Liver (tissue), 9 donors: ENCODE results near the gene RTN4. TPM values are rescaled to one million over a fixed set of nuclear protein-coding genes. Genes with fewer than 3 reads are reported as not detected.

Experiments
- DNase-seq: peaks from one replicate; pipeline ENCODE4 v3.0.0-alpha.2; 2017; ENCODE audit warnings: low spot score
- H3K27ac ChIP-seq, 2 donors: one replicate each; pipeline ENCODE4 v1.7.0; 2013; ENCODE audit warnings: inconsistent platforms in 2 of 2, low read length in 2 of 2, control low read depth in 1 of 2, low read depth in 1 of 2, mild to moderate bottlenecking in 1 of 2
- H3K27me3 ChIP-seq, 4 donors: one replicate each; pipeline versions ENCODE4 v1.6.1 to v1.7.0; 2013; ENCODE audit warnings: low read length in 3 of 4, inconsistent platforms in 1 of 4, mild to moderate bottlenecking in 1 of 4, moderate library complexity in 1 of 4; ENCODE audit not compliant: control insufficient read depth in 4 of 4, insufficient read depth in 4 of 4
- H3K36me3 ChIP-seq, 4 donors: one replicate each; pipeline versions ENCODE4 v1.6.1 to v1.7.0; 2013; ENCODE audit warnings: low read length in 3 of 4, mild to moderate bottlenecking in 3 of 4, low read depth in 1 of 4, moderate library complexity in 1 of 4; ENCODE audit not compliant: control insufficient read depth in 4 of 4, insufficient read depth in 3 of 4
- H3K4me1 ChIP-seq, 4 donors: one replicate each; pipeline versions ENCODE4 v1.6.1 to v1.7.0; 2013; ENCODE audit warnings: low read length in 3 of 4, mild to moderate bottlenecking in 3 of 4, moderate library complexity in 1 of 4; ENCODE audit not compliant: control insufficient read depth in 4 of 4, insufficient read depth in 4 of 4
- H3K4me3 ChIP-seq, 3 donors: one replicate each; pipeline versions ENCODE4 v1.6.1 to v1.7.0; 2013; ENCODE audit warnings: low read length in 3 of 3, control low read depth in 1 of 3, low read depth in 1 of 3, mild to moderate bottlenecking in 1 of 3
- H3K9ac ChIP-seq, 2 donors: one replicate each; pipeline ENCODE4 v1.7.0; 2013; ENCODE audit warnings: low read length in 2 of 2, mild to moderate bottlenecking in 2 of 2, moderate library complexity in 2 of 2, control low read depth in 1 of 2, low read depth in 1 of 2
- H3K9me3 ChIP-seq, 4 donors: one replicate each; pipeline versions ENCODE4 v1.6.1 to v1.7.0; 2013; ENCODE audit warnings: low read length in 3 of 4; ENCODE audit not compliant: control insufficient read depth in 4 of 4
- ATF3 ChIP-seq: IDR thresholded peaks from 2 replicates; pipeline ENCODE4 v1.6.1; 2016; ENCODE audit warnings: antibody characterized with exemption
- CTCF ChIP-seq: fragments of 150-350 bp; IDR thresholded peaks from 2 replicates; pipeline ENCODE4 v1.5.1; 2017; ENCODE audit warnings: improper control_type of control experiment, low read depth, low read length; ENCODE audit not compliant: missing input control
- EGR1 ChIP-seq, 2 donors: IDR thresholded peaks; 2 replicates each; pipeline ENCODE4 v1.6.1; 2016 to 2018; ENCODE audit warnings: antibody characterized with exemption in 2 of 2, low read depth in 2 of 2
- FOXA1 ChIP-seq: IDR thresholded peaks from 2 replicates; pipeline ENCODE4 v1.6.1; 2016; ENCODE audit warnings: antibody characterized with exemption
- FOXA2 ChIP-seq: IDR thresholded peaks from 2 replicates; pipeline ENCODE4 v1.6.1; 2016; ENCODE audit warnings: antibody characterized with exemption
- GABPA ChIP-seq, 2 donors: IDR thresholded peaks in 1 of 2; conservative IDR thresholded peaks in 1 of 2; 2 replicates each; pipeline ENCODE4 v1.6.1; 2016; ENCODE audit warnings: antibody characterized with exemption in 2 of 2, mild to moderate bottlenecking in 1 of 2, moderate library complexity in 1 of 2
- HNF4G ChIP-seq: IDR thresholded peaks from 2 replicates; pipeline ENCODE4 v1.6.1; 2016; ENCODE audit warnings: antibody characterized with exemption
- JUND ChIP-seq, 2 donors: IDR thresholded peaks; 2 replicates each; pipeline ENCODE4 v1.6.1; 2016; ENCODE audit warnings: antibody characterized with exemption in 2 of 2
- MAX ChIP-seq: IDR thresholded peaks from 2 replicates; pipeline ENCODE4 v1.6.1; 2016; ENCODE audit warnings: antibody characterized with exemption
- NR2F2 ChIP-seq: IDR thresholded peaks from 2 replicates; pipeline ENCODE4 v1.6.1; 2016; ENCODE audit warnings: antibody characterized with exemption
- REST ChIP-seq: IDR thresholded peaks from 2 replicates; pipeline ENCODE4 v1.6.1; 2016; ENCODE audit warnings: antibody characterized with exemption, mild to moderate bottlenecking
- RXRA ChIP-seq, 2 donors: IDR thresholded peaks; 2 replicates each; pipeline ENCODE4 v1.6.1; 2017 to 2018; ENCODE audit warnings: antibody characterized with exemption in 2 of 2, mild to moderate bottlenecking in 1 of 2
- SP1 ChIP-seq: IDR thresholded peaks from 2 replicates; pipeline ENCODE4 v1.6.1; 2018; ENCODE audit warnings: antibody characterized with exemption, mild to moderate bottlenecking
- TAF1 ChIP-seq: conservative IDR thresholded peaks from 2 replicates; pipeline ENCODE4 v1.6.1; 2016; ENCODE audit warnings: antibody characterized with exemption, mild to moderate bottlenecking
- YY1 ChIP-seq: IDR thresholded peaks from 2 replicates; pipeline ENCODE4 v1.6.1; 2016; ENCODE audit warnings: antibody characterized with exemption, mild to moderate bottlenecking
- WGBS: extraction: QIAGEN DNeasy Blood & Tissue Kit; methylation state at CpG from one replicate; pipeline ENCODE4 v1.1.7; 2013; 5-methylcytosine and 5-hydroxymethylcytosine counted together
- polyA plus RNA-seq, 2 donors: library from polyadenylated mRNA; stranded (reverse) in 1 of 2; unstranded in 1 of 2; fragments of 200-250 nt in 1 of 2; fragments of >200 nt in 1 of 2; fragmentation: Nextera tagmentation in 1 of 2; extraction: Ambion mirVana in 1 of 2; gene quantifications; one replicate each; pipeline versions ENCODE4 v1.2.1 to v1.2.3, GENCODE V29; 2013 to 2015
- total RNA-seq, 2 donors: library from RNA; depleted of rRNA; stranded (reverse); fragments of >200 nt; gene quantifications; one replicate each; pipeline ENCODE4 v1.2.3, GENCODE V29; 2014
- donor health status: healthy.
- donor health status: healthy.
- donor health status: healthy.
- donor health status: healthy.
- donor health status: healthy.

Gene RTN4
- total and polyA plus RNA-seq, 4 donors: 73.5 to 348 (median 151) TPM

- no peak for TF ChIP-seq ATF3
- TF ChIP-seq YY1: no peak
- no peak for TF ChIP-seq CTCF
- TF ChIP-seq EGR1 (IDR thresholded peaks at IDR 0.05; ENCODE audit: low read depth in 2 of 2): no peak
- no peak for TF ChIP-seq FOXA1
- no peak for TF ChIP-seq MAX
Measured at GRCh38 chr2:54940723-54941122, 109.5 kb downstream of the RTN4 start (continued).

- Histone ChIP-seq H3K4me1 (no peaks in the 10 kb centered on the region), H3K36me3 (no peaks in the 10 kb centered on the region), H3K27ac (no peak overlapping the region), H3K4me3 (no peak overlapping the region), H3K9me3 (peaks cover 0 to 4% (median 0%) of the 10 kb centered on the region in 4 donors), H3K27me3 (no peaks in the 10 kb centered on the region), H3K9ac (no peak overlapping the region)
- TF ChIP-seq NR2F2: no peak
- TF ChIP-seq RXRA (IDR thresholded peaks at IDR 0.05): no peak
- TF ChIP-seq FOXA1: no peak
- no peak for TF ChIP-seq EGR1 (IDR thresholded peaks at IDR 0.05; ENCODE audit: low read depth in 2 of 2)
- TF ChIP-seq CTCF: no peak
- no peak for TF ChIP-seq REST
- TF ChIP-seq SP1: no peak
- TF ChIP-seq FOXA2: no peak
- TF ChIP-seq MAX: no peak
- TF ChIP-seq HNF4G: no peak
- no peak for TF ChIP-seq TAF1
- TF ChIP-seq GABPA (IDR thresholded peaks at IDR 0.05 in 1 of 2, conservative IDR thresholded peaks at IDR 0.05 in 1 of 2): no peak
- TF ChIP-seq JUND (IDR thresholded peaks at IDR 0.05): no peak
- 92% methylated on average over 7 of the region's 7 CpGs for WGBS
- DNase-seq: no peak
Measured at GRCh38 chr2:54939446-54940118, 110.7 kb downstream of the RTN4 start.
